ENCODE measurements around the gene PSEN1. TPM values are rescaled to one million over a fixed set of nuclear protein-coding genes. Genes with fewer than 3 reads are reported as not detected.

Gene PSEN1
- total and polyA plus RNA-seq, 2 experiments from 2014 or later, result 46.3 to 49.5 TPM

DNA sequence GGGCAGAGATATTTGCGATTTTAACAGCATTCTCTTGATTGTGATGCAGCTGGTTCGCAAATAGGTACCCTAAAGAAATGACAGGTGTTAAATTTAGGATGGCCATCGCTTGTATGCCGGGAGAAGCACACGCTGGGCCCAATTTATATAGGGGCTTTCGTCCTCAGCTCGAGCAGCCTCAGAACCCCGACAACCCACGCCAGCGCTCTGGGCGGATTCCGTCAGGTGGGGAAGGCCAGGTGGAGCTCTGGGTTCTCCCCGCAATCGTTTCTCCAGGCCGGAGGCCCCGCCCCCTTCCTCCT, 271 bp upstream of the PSEN1 start:
- Histone ChIP-seq H3K27me3 (replicated peaks; ENCODE audit: insufficient read depth) (no peaks in the 10 kb centered on the region), H3K4me3 (peak overlapping the region; percentile 98), H3K9me3 (ENCODE audit: low read depth) (no peaks in the 10 kb centered on the region), H3K4me2 (ENCODE audit: unreplicated experiment) (peak overlapping the region; percentile 99), H3K9ac (peak overlapping the region; percentile 96), H2AFZ (peak overlapping the region; percentile 84), H3K9me2 (ENCODE audit: insufficient read depth) (no peaks in the 10 kb centered on the region), H3K4me1 (ENCODE audit: insufficient read depth) (peaks cover 8% of the 10 kb centered on the region), H4K20me1 (ENCODE audit: insufficient read depth) (no peaks in the 10 kb centered on the region), H3F3A (ENCODE audit: insufficient read depth) (peaks cover 20% of the 10 kb centered on the region), H3K27ac (peak overlapping the region; percentile 92), H3K79me2 (ENCODE audit: insufficient read depth) (peaks cover 43% of the 10 kb centered on the region), H3K36me3 (ENCODE audit: low read depth) (no peaks in the 10 kb centered on the region)
- no peak for TF ChIP-seq EZH2 (IDR thresholded peaks at IDR 0.05; ENCODE audit: insufficient read depth, poor library complexity, severe bottlenecking)
- no peak for TF ChIP-seq EZH2phosphoT487 (IDR thresholded peaks at IDR 0.05; ENCODE audit: insufficient read depth, low read depth)
- DNase-seq, result no peak
- WGBS, 2 experiments (ENCODE audit: low coverage in 1 of 2, low lambda C conversion rate in 2 of 2, missing lambda C conversion rate in 2 of 2), result 1 to 2% methylated on average over 7 to 16 of the region's 16 CpGs
- in situ Hi-C loops (cut with MboI), result no loop called here

DNA sequence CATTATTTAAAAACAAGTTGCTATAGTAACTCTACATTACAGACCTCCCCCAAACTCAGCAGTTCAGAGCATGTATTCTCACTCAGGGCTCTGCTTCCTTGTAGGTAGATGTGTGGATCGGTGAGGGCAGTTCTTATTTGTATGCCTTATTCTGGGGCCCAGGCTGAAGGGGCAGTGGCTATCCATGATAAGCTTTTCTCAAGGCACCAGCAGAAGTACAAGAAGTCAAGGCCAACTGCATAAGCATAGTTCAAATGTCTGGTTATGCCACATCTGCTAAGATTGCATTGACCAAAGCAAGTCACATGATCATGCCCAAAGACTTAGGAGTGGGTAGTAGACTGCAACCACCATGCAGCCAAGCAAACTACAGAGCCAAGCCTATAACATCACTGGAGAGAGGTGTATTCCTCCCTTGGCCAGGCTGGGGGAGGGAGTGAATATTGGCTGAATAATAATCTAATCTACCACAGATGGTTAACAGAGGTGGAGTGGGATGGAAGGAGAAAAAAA, 4.6 kb downstream of the PSEN1 start:
- Histone ChIP-seq H2AFZ (no peak overlapping the region), H3K36me3 (ENCODE audit: low read depth) (no peaks in the 10 kb centered on the region), H4K20me1 (ENCODE audit: insufficient read depth) (no peaks in the 10 kb centered on the region), H3K9ac (no peak overlapping the region), H3K9me2 (ENCODE audit: insufficient read depth) (no peaks in the 10 kb centered on the region), H3K4me1 (ENCODE audit: insufficient read depth) (peaks cover 8% of the 10 kb centered on the region), H3K27ac (no peak overlapping the region), H3K4me3 (no peak overlapping the region), H3K9me3 (ENCODE audit: low read depth) (no peaks in the 10 kb centered on the region), H3F3A (ENCODE audit: insufficient read depth) (peaks cover 16% of the 10 kb centered on the region), H3K27me3 (replicated peaks; ENCODE audit: insufficient read depth) (no peaks in the 10 kb centered on the region), H3K4me2 (ENCODE audit: unreplicated experiment) (no peak overlapping the region), H3K79me2 (ENCODE audit: insufficient read depth) (peaks cover 91% of the 10 kb centered on the region)
- 97 to 100% methylated on average over 1 of the region's 1 CpG for WGBS, 2 experiments (ENCODE audit: low coverage in 1 of 2, low lambda C conversion rate in 2 of 2, missing lambda C conversion rate in 2 of 2)
- in situ Hi-C loops (cut with MboI), result no loop called here
- TF ChIP-seq EZH2 (IDR thresholded peaks at IDR 0.05; ENCODE audit: insufficient read depth, poor library complexity, severe bottlenecking) (no peak), EZH2phosphoT487 (IDR thresholded peaks at IDR 0.05; ENCODE audit: insufficient read depth, low read depth) (no peak)
- DNase-seq, result no peak

DNA sequence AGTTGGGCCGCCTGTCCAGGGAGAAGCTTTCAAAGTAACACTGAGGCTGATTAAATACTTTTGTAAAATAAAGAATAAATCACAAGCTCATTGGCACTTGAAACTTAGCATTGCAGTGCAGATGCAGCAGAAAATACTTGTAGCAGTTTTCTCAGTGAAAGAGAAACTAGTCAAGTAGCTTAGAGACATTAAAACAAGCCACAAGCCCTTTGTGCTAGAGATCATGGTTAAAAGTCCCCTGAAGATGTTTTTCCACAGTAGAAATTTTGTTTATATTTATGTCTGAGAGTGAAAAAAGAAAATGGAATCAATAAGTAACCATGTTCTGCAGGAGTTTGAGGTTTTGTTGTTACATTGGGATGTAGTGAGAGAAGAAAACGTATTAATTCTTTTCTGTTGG, 5.9 kb downstream of the PSEN1 start:
- H4K20me1 ChIP-seq (ENCODE audit: insufficient read depth), result no peaks in the 10 kb centered on the region
- H3K27ac ChIP-seq, result no peak overlapping the region
- H3K9ac ChIP-seq, result no peak overlapping the region
- no peak for TF ChIP-seq EZH2phosphoT487 (IDR thresholded peaks at IDR 0.05; ENCODE audit: insufficient read depth, low read depth)
- TF ChIP-seq EZH2 (IDR thresholded peaks at IDR 0.05; ENCODE audit: insufficient read depth, poor library complexity, severe bottlenecking), result no peak
- WGBS, 2 experiments (ENCODE audit: low coverage in 1 of 2, low lambda C conversion rate in 2 of 2, missing lambda C conversion rate in 2 of 2), result 62 to 70% methylated on average over 2 of the region's 2 CpGs
- H3K4me3 ChIP-seq, result no peak overlapping the region
- H3K79me2 ChIP-seq (ENCODE audit: insufficient read depth), result peaks cover 97% of the 10 kb centered on the region
- in situ Hi-C loops (cut with MboI), result no loop called here
- no peaks in the 10 kb centered on the region for H3K36me3 ChIP-seq (ENCODE audit: low read depth)
- H3K9me3 ChIP-seq (ENCODE audit: low read depth), result no peaks in the 10 kb centered on the region
- peaks cover 22% of the 10 kb centered on the region for H3F3A ChIP-seq (ENCODE audit: insufficient read depth)
- H3K27me3 ChIP-seq (replicated peaks; ENCODE audit: insufficient read depth), result no peaks in the 10 kb centered on the region
- peaks cover 18% of the 10 kb centered on the region for H3K4me1 ChIP-seq (ENCODE audit: insufficient read depth)
- no peaks in the 10 kb centered on the region for H3K9me2 ChIP-seq (ENCODE audit: insufficient read depth)
- H2AFZ ChIP-seq, result no peak overlapping the region
- no peak overlapping the region for H3K4me2 ChIP-seq (ENCODE audit: unreplicated experiment)
- DNase-seq, result no peak

DNA sequence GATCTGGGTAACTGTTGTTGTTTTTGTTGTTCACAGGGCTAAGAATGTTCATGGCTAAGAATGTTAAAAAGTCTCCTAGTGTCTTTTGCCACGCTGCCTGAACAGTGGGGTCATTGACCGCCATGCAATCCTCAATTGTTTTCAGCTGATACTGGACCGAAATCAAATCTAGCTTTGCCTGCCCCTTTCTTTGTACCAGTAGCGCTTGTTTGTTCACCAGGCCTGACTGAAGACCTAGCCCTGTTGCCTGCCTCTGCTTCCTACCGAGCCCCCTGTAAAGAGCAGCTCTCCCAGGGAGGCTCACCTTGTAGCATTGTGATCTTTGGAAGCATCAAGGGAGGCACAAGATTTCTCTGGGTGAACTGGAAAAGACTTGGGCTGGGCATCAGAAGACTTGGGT, 6.7 kb downstream of the PSEN1 start:
- Histone ChIP-seq H4K20me1 (ENCODE audit: insufficient read depth) (peaks cover 2% of the 10 kb centered on the region; the same call in 1 of the 2 replicates), H3K4me2 (ENCODE audit: unreplicated experiment) (no peak overlapping the region), H2AFZ (no peak overlapping the region), H3K4me1 (ENCODE audit: insufficient read depth) (peaks cover 17% of the 10 kb centered on the region), H3K36me3 (ENCODE audit: low read depth) (no peaks in the 10 kb centered on the region), H3K4me3 (no peak overlapping the region), H3K27ac (no peak overlapping the region), H3K9me2 (ENCODE audit: insufficient read depth) (no peaks in the 10 kb centered on the region), H3K27me3 (replicated peaks; ENCODE audit: insufficient read depth) (no peaks in the 10 kb centered on the region), H3F3A (ENCODE audit: insufficient read depth) (peaks cover 25% of the 10 kb centered on the region), H3K9ac (no peak overlapping the region), H3K9me3 (ENCODE audit: low read depth) (no peaks in the 10 kb centered on the region), H3K79me2 (ENCODE audit: insufficient read depth) (peaks cover 91% of the 10 kb centered on the region)
- TF ChIP-seq EZH2phosphoT487 (IDR thresholded peaks at IDR 0.05; ENCODE audit: insufficient read depth, low read depth) (no peak), EZH2 (IDR thresholded peaks at IDR 0.05; ENCODE audit: insufficient read depth, poor library complexity, severe bottlenecking) (no peak)
- 64 to 69% methylated on average over 5 of the region's 5 CpGs for WGBS, 2 experiments (ENCODE audit: low coverage in 1 of 2, low lambda C conversion rate in 2 of 2, missing lambda C conversion rate in 2 of 2)
- in situ Hi-C loops (cut with MboI), result no loop called here
- no peak for DNase-seq

DNA sequence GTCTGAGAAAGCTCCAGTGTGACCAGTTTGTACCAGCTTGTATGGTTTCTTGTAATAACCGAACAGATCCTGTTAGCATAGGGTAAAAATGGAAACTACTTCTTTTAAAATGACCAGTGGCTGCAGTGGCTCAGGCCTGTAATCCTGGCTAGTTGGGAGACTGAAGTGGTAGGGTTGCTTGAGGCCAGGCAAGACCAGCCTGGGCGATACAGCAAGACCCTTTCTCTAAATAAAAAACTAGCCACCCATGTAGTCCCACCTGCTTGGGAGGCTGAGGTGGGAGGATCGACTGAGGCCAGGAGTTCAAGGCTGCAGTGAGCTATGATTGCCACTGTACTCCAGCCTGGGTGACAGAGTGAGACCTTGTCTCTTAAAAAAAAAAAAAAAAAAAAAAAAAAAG, 7.3 kb downstream of the PSEN1 start:
- Histone ChIP-seq H3K4me3 (no peak overlapping the region), H3K4me2 (ENCODE audit: unreplicated experiment) (no peak overlapping the region), H3K9me3 (ENCODE audit: low read depth) (no peaks in the 10 kb centered on the region), H3K4me1 (ENCODE audit: insufficient read depth) (peaks cover 19% of the 10 kb centered on the region), H3K27me3 (replicated peaks; ENCODE audit: insufficient read depth) (no peaks in the 10 kb centered on the region), H3K9ac (no peak overlapping the region), H3K79me2 (ENCODE audit: insufficient read depth) (peaks cover 91% of the 10 kb centered on the region), H3F3A (ENCODE audit: insufficient read depth) (peaks cover 30% of the 10 kb centered on the region), H2AFZ (no peak overlapping the region), H4K20me1 (ENCODE audit: insufficient read depth) (peaks cover 6% of the 10 kb centered on the region; the same call in 1 of the 2 replicates), H3K36me3 (ENCODE audit: low read depth) (peaks cover 5% of the 10 kb centered on the region; the same call in 1 of the 2 replicates), H3K27ac (no peak overlapping the region), H3K9me2 (ENCODE audit: insufficient read depth) (no peaks in the 10 kb centered on the region)
- in situ Hi-C loops (cut with MboI), result no loop called here
- TF ChIP-seq EZH2 (IDR thresholded peaks at IDR 0.05; ENCODE audit: insufficient read depth, poor library complexity, severe bottlenecking) (no peak), EZH2phosphoT487 (IDR thresholded peaks at IDR 0.05; ENCODE audit: insufficient read depth, low read depth) (no peak)
- 96% methylated on average over 3 of the region's 3 CpGs for WGBS, 2 experiments (ENCODE audit: low coverage in 1 of 2, low lambda C conversion rate in 2 of 2, missing lambda C conversion rate in 2 of 2)
- DNase-seq, result no peak

Measured in GM23248 (cell line).